AG04449 (cell line): Measurements from ENCODE around the gene KIF20B.
A peak's percentile ranks its signal among the peaks of the same experiment; 100 is the strongest.

Source experiments
- CTCF ChIA-PET: fragments of 350-600 bp; formaldehyde crosslinking; extraction: SDS; loops from one replicate; lab custom pipeline; 2021; ENCODE audit warnings: antibody characterized with exemption; lab: Yijun Ruan, JAX
- POLR2A ChIA-PET: fragments of 400-600, 350-600 bp; formaldehyde crosslinking; extraction: SDS; loops from one replicate; lab custom pipeline; 2020; ENCODE audit warnings: antibody characterized with exemption, inconsistent platforms; lab: Yijun Ruan, JAX
- DNase-seq: peaks from one replicate; pipeline ENCODE4 v3.0.0-alpha.2; 2010; ENCODE audit warnings: low read depth, low spot score
- H3K4me3 ChIP-seq: 2 replicates; pipeline ENCODE4 v1.5.1; 2011; ENCODE audit warnings: low read depth, mild to moderate bottlenecking, control low read depth, low read length
- CTCF ChIP-seq: IDR thresholded peaks from one replicate; pipeline ENCODE4 v1.5.1; 2011; ENCODE audit warnings: mild to moderate bottlenecking, moderate library complexity, low read length, control low read depth, inconsistent platforms; ENCODE audit not compliant: insufficient read depth; ENCODE audit errors: missing control alignments

Gene KIF20B

DNA sequence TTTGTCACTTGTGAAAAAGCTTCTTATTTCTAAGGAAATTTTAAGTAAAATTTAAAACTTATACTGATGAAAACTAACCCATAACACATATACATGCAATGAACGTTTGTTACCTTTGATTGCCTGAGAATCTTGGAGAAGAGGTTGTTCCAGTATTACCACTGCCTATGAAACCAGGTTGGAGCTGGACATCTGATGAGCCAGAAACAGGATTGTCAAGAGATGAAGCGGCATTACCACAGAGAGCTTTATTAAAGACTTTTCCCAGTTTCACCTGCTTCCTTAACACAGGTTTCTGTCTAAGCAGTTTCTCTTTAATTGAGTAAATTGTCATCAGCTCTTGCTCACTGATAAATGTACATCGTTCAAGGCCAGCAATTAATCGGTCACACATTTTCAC, 9.0 kb upstream of the KIF20B start:
- H3K4me3 ChIP-seq, result no peak overlapping the region
- POLR2A ChIA-PET, result interaction anchor here (1.1 kb wide), 1 partner anchor 9 kb away, joined by 4 read pairs; the partner anchor contains the start of gene KIF20B
- TF ChIP-seq CTCF, result no peak
- no peak for DNase-seq
- CTCF ChIA-PET, result interaction anchor here (1.4 kb wide), 1 partner anchor 9 kb away, joined by 4 read pairs; the partner anchor contains the start of gene KIF20B

GRCh38 chr10:89693176-89693575, 8.2 kb upstream of the KIF20B start:
- CTCF ChIA-PET, result no interaction called here
- POLR2A ChIA-PET, result interaction anchor here (1.1 kb wide), 1 partner anchor 8 kb away, joined by 4 read pairs; the partner anchor contains the start of gene KIF20B

GRCh38 chr10:89695307-89695706, 6.1 kb upstream of the KIF20B start:
- ChIA-PET CTCF (interaction anchor here (1.7 kb wide), 1 partner anchor 36 kb away, joined by 4 read pairs; no protein-coding TSS in a partner anchor), POLR2A (no interaction called here)
- TF ChIP-seq CTCF, result no peak
- no peak for DNase-seq
- no peak overlapping the region for H3K4me3 ChIP-seq

More at GRCh38 chr10:89693176-89693575, 8.2 kb upstream of the KIF20B start:
- H3K4me3 ChIP-seq, result no peak overlapping the region
- no peak for DNase-seq
- TF ChIP-seq CTCF, result no peak

- TF ChIP-seq CTCF, result no peak
- POLR2A ChIA-PET, result no interaction called here
- CTCF ChIA-PET, result no interaction called here
Observed at GRCh38 chr10:89697946-89698345, 3.4 kb upstream of the KIF20B start.

DNA sequence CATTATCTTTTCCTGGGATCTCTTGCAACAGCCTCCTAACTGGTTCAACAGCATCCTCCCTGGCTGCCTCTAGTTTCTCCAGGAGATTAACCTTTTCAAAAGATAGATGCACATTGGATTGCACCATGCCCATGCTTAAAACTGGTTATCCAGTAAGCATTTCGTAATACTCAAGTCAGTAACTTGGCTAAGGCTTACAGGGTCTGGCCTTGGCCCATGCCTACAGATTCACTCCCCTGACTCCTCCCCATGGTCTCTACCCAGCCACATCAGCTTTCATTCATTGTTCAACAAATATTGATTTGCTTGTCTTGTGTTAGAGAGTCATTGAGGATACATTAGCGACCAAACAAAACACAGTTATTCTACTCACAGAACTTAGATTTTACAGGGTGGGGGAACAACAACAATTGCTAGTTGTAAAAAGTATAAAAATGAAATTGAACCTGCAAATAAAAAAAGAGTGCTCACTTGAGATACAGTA, 1.8 kb upstream of the KIF20B start:
- no peak for DNase-seq
- CTCF ChIA-PET, result no interaction called here
- H3K4me3 ChIP-seq, result no peak overlapping the region
- TF ChIP-seq CTCF, result no peak
- POLR2A ChIA-PET, result no interaction called here

More at GRCh38 chr10:89697946-89698345, 3.4 kb upstream of the KIF20B start:
- H3K4me3 ChIP-seq, result no peak overlapping the region
- no peak for DNase-seq

- CTCF ChIA-PET, result interaction anchor here (0.7 to 1.8 kb wide), 4 partner anchors 9 to 275 kb away, joined by 3 to 6 read pairs (median 4); no protein-coding TSS in a partner anchor
- TF ChIP-seq CTCF, result no peak
- no peak for DNase-seq
- POLR2A ChIA-PET, result interaction anchor here (0.5 to 1.3 kb wide), 5 partner anchors 8 to 99 kb away, joined by 3 to 11 read pairs (median 3); no protein-coding TSS in a partner anchor
- peak overlapping the region; percentile 99 for H3K4me3 ChIP-seq
Observed at GRCh38 chr10:89700923-89701241, 508 bp upstream of the KIF20B start.
